Right lobe of liver (tissue), 4 donors: ENCODE measurements around the gene FAM3A.
"Not testable (repeated sequence)": the region's sequence is repeated elsewhere in the genome, so short reads cannot be mapped to it uniquely, and the experiment has no call there.

ENCODE experiments used
- CTCF ChIP-seq, 4 donors: fragments of 200-600 bp in 3 of 4; fragments of 450-650 bp in 1 of 4; IDR thresholded peaks; one replicate each; pipeline versions ENCODE4 v1.5.1 to v1.8.0; 2016 to 2022; ENCODE audit warnings: antibody characterized with exemption in 4 of 4, mild to moderate bottlenecking in 2 of 4
- POLR2A ChIP-seq: fragments of 450-650 bp; IDR thresholded peaks from one replicate; pipeline ENCODE4 v1.6.1; 2017; ENCODE audit warnings: antibody characterized with exemption, mild to moderate bottlenecking
- donor health status: DM: no; HTN: no; CAD: no.
- donor health status: DM: no; HTN: no; CAD: no.
- donor health status: DM: no; HTN: yes; CAD: no.

GRCh38 chrX:154501423-154501822 lies 14.6 kb downstream of the FAM3A start:
- not testable (repeated sequence) for TF ChIP-seq CTCF (IDR thresholded peaks at IDR 0.05); POLR2A
